ENCODE measurements around the gene ANKH.

DNA sequence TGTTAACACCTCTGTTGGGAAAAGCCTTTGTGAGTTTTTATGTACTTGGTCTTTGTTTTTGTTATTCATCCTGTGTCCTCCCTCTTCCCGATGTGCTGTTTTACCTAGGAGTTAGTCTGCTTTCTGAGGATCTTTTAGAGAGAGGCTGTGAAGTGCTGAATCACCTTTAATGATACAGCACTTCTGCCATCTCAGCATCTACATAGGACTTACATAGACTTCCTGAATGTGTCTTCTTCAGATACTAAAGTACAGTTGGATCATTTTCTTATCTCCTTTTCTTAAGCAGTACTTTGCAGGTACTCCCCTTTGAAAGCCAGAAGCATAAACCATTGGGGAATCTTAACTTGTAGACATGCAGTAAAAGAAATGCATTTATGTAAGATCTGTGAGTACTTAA lies 175.5 kb downstream of the ANKH start:
- TF ChIP-seq YY1 (IDR thresholded peaks at IDR 0.05; ENCODE audit: insufficient read depth, insufficient read length): no peak
- no peak for TF ChIP-seq SUZ12 (IDR thresholded peaks at IDR 0.05; ENCODE audit: extremely low read depth, insufficient read depth, insufficient read length)
- no peak for TF ChIP-seq ZNF274 (IDR thresholded peaks at IDR 0.05; ENCODE audit: low read depth, low read length)
